Measurements from ENCODE around the gene TPPP3. TPM values are rescaled to one million over a fixed set of nuclear protein-coding genes. Genes with fewer than 3 reads are reported as not detected.
"Not testable (repeated sequence)": the region's sequence is repeated elsewhere in the genome, so short reads cannot be mapped to it uniquely, and the experiment has no call there.

TPPP3 gene
- total and polyA plus RNA-seq, 4 donors: 164 to 371 (median 185) TPM

- peak overlapping the region in 1 of 2 donors; percentile 21 for H3K27ac ChIP-seq (ENCODE audit: low read depth in 1 of 2, low read length in 1 of 2)
- ATAC-seq (ENCODE audit: insufficient read depth, low FRiP score): peak; percentile 63
These were observed 28.6 kb downstream of the TPPP3 start for GRCh38 chr16:67364600-67365235.

GRCh38 chr16:67361038-67361437 is 32.3 kb downstream of the TPPP3 start:
- H3K9ac ChIP-seq (ENCODE audit: insufficient read depth in 1 of 2, low read length in 2 of 2): no peak overlapping the region
- DNase-seq (no peak), ATAC-seq (ENCODE audit: insufficient read depth, low FRiP score) (no peak)
- H3K4me3 ChIP-seq: no peak overlapping the region
- H3K9me3 ChIP-seq (ENCODE audit: control insufficient read depth in 4 of 4, insufficient read depth in 3 of 4, low read length in 3 of 4): no peaks in the 10 kb centered on the region
- TF ChIP-seq CTCF (IDR thresholded peaks at IDR 0.05; ENCODE audit: control extremely low read depth, extremely low read depth): no peak
- H3K4me1 ChIP-seq (ENCODE audit: control insufficient read depth in 5 of 5, insufficient read depth in 5 of 5, low read length in 5 of 5): no peaks in the 10 kb centered on the region
- no peaks in the 10 kb centered on the region for H3K27me3 ChIP-seq (ENCODE audit: control insufficient read depth in 3 of 3, insufficient read depth in 3 of 3, low read length in 2 of 3)
- 76 to 91% methylated on average over 3 of the region's 3 CpGs for WGBS, 2 donors
- peak overlapping the region in 1 of 2 donors; percentile 3 for H3K27ac ChIP-seq (ENCODE audit: low read depth in 1 of 2, low read length in 1 of 2)
- H3K36me3 ChIP-seq (ENCODE audit: control insufficient read depth in 4 of 4, insufficient read depth in 4 of 4, low read length in 4 of 4): no peaks in the 10 kb centered on the region

More at GRCh38 chr16:67364600-67365235, 28.6 kb downstream of the TPPP3 start:
- Histone ChIP-seq H3K9ac (ENCODE audit: insufficient read depth in 1 of 2, low read length in 2 of 2) (peak overlapping the region in 1 of 2 donors; percentile 49), H3K4me1 (ENCODE audit: control insufficient read depth in 5 of 5, insufficient read depth in 5 of 5, low read length in 5 of 5) (no peaks in the 10 kb centered on the region), H3K36me3 (ENCODE audit: control insufficient read depth in 4 of 4, insufficient read depth in 4 of 4, low read length in 4 of 4) (no peaks in the 10 kb centered on the region), H3K9me3 (ENCODE audit: control insufficient read depth in 4 of 4, insufficient read depth in 3 of 4, low read length in 3 of 4) (no peaks in the 10 kb centered on the region), H3K4me3 (no peak overlapping the region), H3K27me3 (ENCODE audit: control insufficient read depth in 3 of 3, insufficient read depth in 3 of 3, low read length in 2 of 3) (no peaks in the 10 kb centered on the region)
- TF ChIP-seq CTCF (IDR thresholded peaks at IDR 0.05; ENCODE audit: control extremely low read depth, extremely low read depth): no peak
- DNase-seq: peak in 2 of 3 donors; percentile 35 to 51

GRCh38 chr16:67359540-67360269 is 33.6 kb downstream of the TPPP3 start:
- DNase-seq; H3K27me3 ChIP-seq (ENCODE audit: control insufficient read depth in 3 of 3, insufficient read depth in 3 of 3, low read length in 2 of 3); H3K4me1 ChIP-seq (ENCODE audit: control insufficient read depth in 5 of 5, insufficient read depth in 5 of 5, low read length in 5 of 5); H3K36me3 ChIP-seq (ENCODE audit: control insufficient read depth in 4 of 4, insufficient read depth in 4 of 4, low read length in 4 of 4); H3K9me3 ChIP-seq (ENCODE audit: control insufficient read depth in 4 of 4, insufficient read depth in 3 of 4, low read length in 3 of 4); ATAC-seq (ENCODE audit: insufficient read depth, low FRiP score); H3K9ac ChIP-seq (ENCODE audit: insufficient read depth in 1 of 2, low read length in 2 of 2); H3K4me3 ChIP-seq; H3K27ac ChIP-seq (ENCODE audit: low read depth in 1 of 2, low read length in 1 of 2): not testable (repeated sequence)
- WGBS, 2 donors: 71 to 93% methylated on average over 8 of the region's 8 CpGs

GRCh38 chr16:67357561-67357960 is 35.7 kb downstream of the TPPP3 start:
- DNase-seq (no peak), ATAC-seq (ENCODE audit: insufficient read depth, low FRiP score) (no peak)
- Histone ChIP-seq H3K9me3 (ENCODE audit: control insufficient read depth in 4 of 4, insufficient read depth in 3 of 4, low read length in 3 of 4) (no peaks in the 10 kb centered on the region), H3K36me3 (ENCODE audit: control insufficient read depth in 4 of 4, insufficient read depth in 4 of 4, low read length in 4 of 4) (no peaks in the 10 kb centered on the region), H3K4me1 (ENCODE audit: control insufficient read depth in 5 of 5, insufficient read depth in 5 of 5, low read length in 5 of 5) (no peaks in the 10 kb centered on the region), H3K9ac (ENCODE audit: insufficient read depth in 1 of 2, low read length in 2 of 2) (no peak overlapping the region), H3K27ac (ENCODE audit: low read depth in 1 of 2, low read length in 1 of 2) (no peak overlapping the region), H3K27me3 (ENCODE audit: control insufficient read depth in 3 of 3, insufficient read depth in 3 of 3, low read length in 2 of 3) (no peaks in the 10 kb centered on the region), H3K4me3 (no peak overlapping the region)
- no peak for TF ChIP-seq CTCF (IDR thresholded peaks at IDR 0.05; ENCODE audit: control extremely low read depth, extremely low read depth)
- 70 to 73% methylated on average over 4 of the region's 4 CpGs for WGBS, 2 donors

All from lung (tissue), 12 donors.